HEK293 (cell line): ENCODE data around the gene SH3GL2.

ENCODE experiments used
- CTCF ChIA-PET: fragments of 350-600 bp; formaldehyde crosslinking; extraction: SDS; loops from one replicate; lab custom pipeline; 2021; ENCODE audit warnings: antibody characterized with exemption; lab: Yijun Ruan, JAX
- POLR2A ChIA-PET: fragments of 300-600 bp; formaldehyde crosslinking; extraction: SDS; loops from one replicate; lab custom pipeline; 2020; ENCODE audit warnings: antibody characterized with exemption, inconsistent platforms; lab: Yijun Ruan, JAX
- H3K27ac ChIP-seq: fragments of 200-500 bp; sonication (Bioruptor generic); 2 replicates; pipeline ENCODE4 v1.5.1; 2014; ENCODE audit warnings: low read depth, low read length, control low read depth, inconsistent platforms; ENCODE audit errors: extremely low read depth
- H3K36me3 ChIP-seq, 2 experiments: fragments of 200-500 bp in 1 of 2; sonication (Bioruptor generic) in 1 of 2; 1 replicate in 1 of 2; 2 replicates in 1 of 2; pipeline ENCODE4 v1.5.1; 2014 to 2017; ENCODE audit warnings: inconsistent platforms in 2 of 2, low read length in 2 of 2; ENCODE audit not compliant: control insufficient read depth in 2 of 2, insufficient read depth in 1 of 2
- H3K4me1 ChIP-seq: fragments of 200-500 bp; sonication (Bioruptor generic); 2 replicates; pipeline ENCODE4 v1.5.1; 2014; ENCODE audit warnings: mild to moderate bottlenecking, low read length, inconsistent platforms; ENCODE audit not compliant: control insufficient read depth, insufficient read depth
- H3K4me3 ChIP-seq: 2 replicates; pipeline ENCODE4 v1.5.1; 2011; ENCODE audit warnings: low read depth, mild to moderate bottlenecking, control low read depth, low read length, moderate library complexity
- H3K9me3 ChIP-seq: fragments of 200-500 bp; sonication (Bioruptor generic); 2 replicates; pipeline ENCODE4 v1.5.1; 2014; ENCODE audit warnings: low read depth, low read length, inconsistent platforms; ENCODE audit not compliant: control insufficient read depth, insufficient read depth
- ATF2 ChIP-seq: fragments of 450-650 bp; formaldehyde crosslinking; IDR thresholded peaks from 2 replicates; pipeline ENCODE4 v1.5.1; 2016; ENCODE audit warnings: missing biosample characterization, missing genetic modification characterization, low read depth
- BCL11A ChIP-seq: fragments of 450-650 bp; formaldehyde crosslinking; IDR thresholded peaks from 2 replicates; pipeline ENCODE4 v1.5.1; 2016; ENCODE audit warnings: low read depth, missing biosample characterization, missing genetic modification characterization
- GLIS1 ChIP-seq: fragments of 450-650 bp; formaldehyde crosslinking; IDR thresholded peaks from 2 replicates; pipeline ENCODE4 v1.5.1; 2016; ENCODE audit warnings: missing biosample characterization, missing genetic modification characterization
- PRDM6 ChIP-seq: fragments of 450-650 bp; formaldehyde crosslinking; IDR thresholded peaks from 2 replicates; pipeline ENCODE4 v1.5.1; 2017; ENCODE audit warnings: missing biosample characterization, missing genetic modification characterization
- SCRT1 ChIP-seq: fragments of 450-650 bp; formaldehyde crosslinking; IDR thresholded peaks from 2 replicates; pipeline ENCODE4 v1.5.1; 2016; ENCODE audit warnings: missing biosample characterization, missing genetic modification characterization, borderline replicate concordance
- TRIM28 ChIP-seq: IDR thresholded peaks from 2 replicates; pipeline ENCODE4 v1.6.1; 2011; ENCODE audit warnings: low read length, control low read depth, borderline replicate concordance
- ZFP41 ChIP-seq: fragments of 450-650 bp; formaldehyde crosslinking; IDR thresholded peaks from 2 replicates; pipeline ENCODE4 v1.5.1; 2016; ENCODE audit warnings: missing biosample characterization, missing genetic modification characterization, borderline replicate concordance
- ZNF239 ChIP-seq: fragments of 450-650 bp; formaldehyde crosslinking; IDR thresholded peaks from 2 replicates; pipeline ENCODE4 v1.5.1; 2016; ENCODE audit warnings: missing biosample characterization, missing genetic modification characterization
- ZNF24 ChIP-seq: fragments of 450-650 bp; formaldehyde crosslinking; IDR thresholded peaks from 2 replicates; pipeline ENCODE4 v1.5.1; 2016; ENCODE audit warnings: missing biosample characterization, missing genetic modification characterization
- ZNF302 ChIP-seq: fragments of 450-650 bp; formaldehyde crosslinking; IDR thresholded peaks from 2 replicates; pipeline ENCODE4 v1.5.1; 2016; ENCODE audit warnings: missing biosample characterization, missing genetic modification characterization, low read depth
- ZNF341 ChIP-seq: fragments of 450-650 bp; formaldehyde crosslinking; IDR thresholded peaks from 2 replicates; pipeline ENCODE4; 2016; ENCODE audit warnings: low read depth, missing biosample characterization, missing genetic modification characterization
- ZNF426 ChIP-seq: fragments of 450-650 bp; formaldehyde crosslinking; IDR thresholded peaks from 2 replicates; pipeline ENCODE4 v1.5.1; 2017; ENCODE audit warnings: missing biosample characterization, missing genetic modification characterization, mild to moderate bottlenecking, inconsistent platforms, moderate library complexity
- ZNF555 ChIP-seq: fragments of 450-650 bp; formaldehyde crosslinking; conservative IDR thresholded peaks from 2 replicates; pipeline ENCODE4 v1.5.1; 2017; ENCODE audit warnings: missing biosample characterization, mild to moderate bottlenecking, missing genetic modification characterization, inconsistent platforms
- ZNF621 ChIP-seq: fragments of 450-650 bp; formaldehyde crosslinking; IDR thresholded peaks from 2 replicates; pipeline ENCODE4 v1.5.1; 2017; ENCODE audit warnings: missing biosample characterization, missing genetic modification characterization
- ZNF660 ChIP-seq: fragments of 450-650 bp; IDR thresholded peaks from 2 replicates; pipeline ENCODE4 v1.5.1; 2018; ENCODE audit warnings: missing biosample characterization, mild to moderate bottlenecking, missing genetic modification characterization
- ZNF670 ChIP-seq: fragments of 450-650 bp; formaldehyde crosslinking; IDR thresholded peaks from 2 replicates; pipeline ENCODE4 v1.5.1; 2016; ENCODE audit warnings: missing biosample characterization, missing genetic modification characterization, low read depth
- ZNF701 ChIP-seq: fragments of 450-650 bp; formaldehyde crosslinking; IDR thresholded peaks from 2 replicates; pipeline ENCODE4 v1.5.1; 2016; ENCODE audit warnings: missing biosample characterization, missing genetic modification characterization
- ZNF776 ChIP-seq: fragments of 450-650 bp; formaldehyde crosslinking; IDR thresholded peaks from 2 replicates; pipeline ENCODE4 v1.5.0; 2017; ENCODE audit warnings: missing biosample characterization, missing genetic modification characterization, borderline replicate concordance
- TF ChIP-seq, protein P1 (sequence below): fragments of 450-650 bp; formaldehyde crosslinking; IDR thresholded peaks from 2 replicates; pipeline ENCODE4 v1.5.1; 2017; ENCODE audit warnings: missing biosample characterization, mild to moderate bottlenecking, missing genetic modification characterization, moderate library complexity
- TF ChIP-seq, protein P2 (sequence below): fragments of 450-650 bp; formaldehyde crosslinking; IDR thresholded peaks from 2 replicates; pipeline ENCODE4 v1.5.1; 2017; ENCODE audit warnings: missing biosample characterization, missing genetic modification characterization
- TF ChIP-seq, protein P3 (sequence below): fragments of 450-650 bp; formaldehyde crosslinking; IDR thresholded peaks from 2 replicates; pipeline ENCODE4 v1.5.1; 2016; ENCODE audit warnings: missing biosample characterization, missing genetic modification characterization

Gene SH3GL2

GRCh38 chr9:17658237-17658636 lies 79.4 kb downstream of the SH3GL2 start:
- H3K9me3 ChIP-seq: no peaks in the 10 kb centered on the region
- CTCF ChIA-PET: no interaction called here
- POLR2A ChIA-PET: no interaction called here
- no peaks in the 10 kb centered on the region for H3K36me3 ChIP-seq
- no peaks in the 10 kb centered on the region for H3K4me1 ChIP-seq
- H3K4me3 ChIP-seq: no peak overlapping the region
- TF ChIP-seq BCL11A (tag by site-specific recombination): no peak
- H3K27ac ChIP-seq: no peak overlapping the region

DNA sequence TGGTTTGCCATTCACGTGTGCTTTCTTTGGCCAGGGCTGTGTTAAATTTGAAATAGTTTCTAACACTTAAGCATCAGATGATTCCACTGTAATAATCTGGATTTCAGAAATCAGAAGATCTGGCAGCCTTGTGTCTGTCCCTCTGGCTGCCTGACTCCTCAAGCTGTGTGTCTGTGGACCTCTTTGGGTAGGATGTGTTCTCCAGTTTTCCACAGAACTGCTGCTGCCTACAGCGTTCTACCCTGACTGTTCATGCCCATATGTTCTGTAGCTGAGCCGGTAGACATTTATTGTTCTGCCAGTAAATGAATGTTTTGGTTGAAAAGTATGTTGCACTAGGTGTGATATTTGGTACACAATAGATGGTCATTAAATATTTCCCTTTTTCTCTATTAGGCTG lies 81.3 kb downstream of the SH3GL2 start:
- TF ChIP-seq ZNF239 (tag by site-specific recombination): no peak
- no peak for TF ChIP-seq ZNF24
- Histone ChIP-seq H3K9me3 (no peaks in the 10 kb centered on the region), H3K4me3 (no peak overlapping the region), H3K4me1 (no peaks in the 10 kb centered on the region), H3K36me3 (no peaks in the 10 kb centered on the region), H3K27ac (no peak overlapping the region)
- CTCF ChIA-PET: no interaction called here
- POLR2A ChIA-PET: no interaction called here

DNA sequence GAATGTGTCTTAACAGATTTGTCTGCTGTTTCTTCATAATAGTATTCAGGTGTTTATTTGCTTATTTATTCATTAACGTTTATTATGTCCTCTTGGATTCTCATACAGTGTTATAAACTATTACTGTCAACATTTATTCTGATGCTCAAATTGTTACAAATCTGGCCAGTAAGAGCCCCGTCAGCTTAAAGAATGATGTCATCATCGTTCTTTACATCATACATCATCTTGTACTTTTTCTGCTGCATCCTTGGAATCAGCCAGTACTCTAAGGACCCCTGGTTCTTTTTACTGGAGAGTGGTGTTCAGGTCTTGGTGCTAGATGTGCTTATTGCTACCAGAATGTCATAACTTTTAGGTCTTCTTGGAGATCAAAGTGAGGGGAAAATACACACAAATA lies 86.6 kb downstream of the SH3GL2 start:
- ChIA-PET POLR2A (no interaction called here), CTCF (interaction anchor here (0.7 kb wide), 1 partner anchor 417 kb away, joined by 4 read pairs; no protein-coding TSS in a partner anchor)
- Histone ChIP-seq H3K4me3 (no peak overlapping the region), H3K27ac (no peak overlapping the region), H3K4me1 (no peaks in the 10 kb centered on the region), H3K36me3 (no peaks in the 10 kb centered on the region), H3K9me3 (no peaks in the 10 kb centered on the region)
- peak; percentile 66; the same call in 1 of the 2 replicates for TF ChIP-seq ATF2 (tag by site-specific recombination)
- TF ChIP-seq, protein P1, sequence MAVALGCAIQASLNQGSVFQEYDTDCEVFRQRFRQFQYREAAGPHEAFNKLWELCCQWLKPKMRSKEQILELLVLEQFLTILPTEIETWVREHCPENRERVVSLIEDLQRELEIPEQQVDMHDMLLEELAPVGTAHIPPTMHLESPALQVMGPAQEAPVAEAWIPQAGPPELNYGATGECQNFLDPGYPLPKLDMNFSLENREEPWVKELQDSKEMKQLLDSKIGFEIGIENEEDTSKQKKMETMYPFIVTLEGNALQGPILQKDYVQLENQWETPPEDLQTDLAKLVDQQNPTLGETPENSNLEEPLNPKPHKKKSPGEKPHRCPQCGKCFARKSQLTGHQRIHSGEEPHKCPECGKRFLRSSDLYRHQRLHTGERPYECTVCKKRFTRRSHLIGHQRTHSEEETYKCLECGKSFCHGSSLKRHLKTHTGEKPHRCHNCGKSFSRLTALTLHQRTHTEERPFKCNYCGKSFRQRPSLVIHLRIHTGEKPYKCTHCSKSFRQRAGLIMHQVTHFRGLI (tag by site-specific recombination): no peak

DNA sequence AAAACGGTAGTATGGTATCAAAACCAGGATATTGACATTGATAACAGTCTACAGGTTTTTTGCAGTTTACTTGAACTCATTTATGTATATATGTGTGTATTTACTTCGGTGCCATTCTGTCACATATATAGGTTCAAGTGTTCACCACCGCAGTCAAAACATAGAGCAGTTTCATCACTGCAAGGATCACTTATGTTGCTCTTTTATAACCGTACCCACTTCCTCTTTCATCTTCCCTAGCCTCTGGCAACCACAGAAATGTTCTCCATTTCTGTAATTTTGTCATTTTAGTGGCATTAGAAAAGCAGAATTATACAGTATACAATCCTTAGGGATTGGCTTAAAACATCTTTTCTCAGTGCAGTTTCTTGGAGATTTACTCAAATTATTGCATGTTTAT lies 90.3 kb downstream of the SH3GL2 start:
- CTCF ChIA-PET: no interaction called here
- TF ChIP-seq ZNF341 (tag by site-specific recombination) (no peak), GLIS1 (tag by site-specific recombination) (no peak), ZNF776 (no peak), SCRT1 (tag by site-specific recombination) (no peak), ZNF660 (tag by site-specific recombination) (no peak), ZNF555 (tag by site-specific recombination) (no peak), ZNF670 (tag by site-specific recombination) (no peak), ZNF621 (tag by site-specific recombination) (no peak), ZNF426 (tag by site-specific recombination) (no peak), PRDM6 (tag by site-specific recombination) (no peak), ZNF302 (tag by site-specific recombination) (no peak), ZNF701 (tag by site-specific recombination) (no peak), TRIM28 (no peak), ZFP41 (tag by site-specific recombination) (no peak)
- TF ChIP-seq, protein P2, sequence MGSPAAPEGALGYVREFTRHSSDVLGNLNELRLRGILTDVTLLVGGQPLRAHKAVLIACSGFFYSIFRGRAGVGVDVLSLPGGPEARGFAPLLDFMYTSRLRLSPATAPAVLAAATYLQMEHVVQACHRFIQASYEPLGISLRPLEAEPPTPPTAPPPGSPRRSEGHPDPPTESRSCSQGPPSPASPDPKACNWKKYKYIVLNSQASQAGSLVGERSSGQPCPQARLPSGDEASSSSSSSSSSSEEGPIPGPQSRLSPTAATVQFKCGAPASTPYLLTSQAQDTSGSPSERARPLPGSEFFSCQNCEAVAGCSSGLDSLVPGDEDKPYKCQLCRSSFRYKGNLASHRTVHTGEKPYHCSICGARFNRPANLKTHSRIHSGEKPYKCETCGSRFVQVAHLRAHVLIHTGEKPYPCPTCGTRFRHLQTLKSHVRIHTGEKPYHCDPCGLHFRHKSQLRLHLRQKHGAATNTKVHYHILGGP: no peak
- TF ChIP-seq, protein P3, sequence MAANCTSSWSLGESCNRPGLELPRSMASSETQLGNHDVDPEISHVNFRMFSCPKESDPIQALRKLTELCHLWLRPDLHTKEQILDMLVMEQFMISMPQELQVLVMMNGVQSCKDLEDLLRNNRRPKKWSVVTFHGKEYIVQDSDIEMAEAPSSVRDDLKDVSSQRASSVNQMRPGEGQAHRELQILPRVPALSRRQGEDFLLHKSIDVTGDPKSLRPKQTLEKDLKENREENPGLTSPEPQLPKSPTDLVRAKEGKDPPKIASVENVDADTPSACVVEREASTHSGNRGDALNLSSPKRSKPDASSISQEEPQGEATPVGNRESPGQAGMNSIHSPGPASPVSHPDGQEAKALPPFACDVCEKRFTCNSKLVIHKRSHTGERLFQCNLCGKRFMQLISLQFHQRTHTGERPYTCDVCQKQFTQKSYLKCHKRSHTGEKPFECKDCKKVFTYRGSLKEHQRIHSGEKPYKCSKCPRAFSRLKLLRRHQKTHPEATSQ (tag by site-specific recombination): no peak

More for the DNA sequence above, 90.3 kb downstream of the SH3GL2 start:
- no peaks in the 10 kb centered on the region for H3K4me1 ChIP-seq
- no peaks in the 10 kb centered on the region for H3K9me3 ChIP-seq
- POLR2A ChIA-PET: no interaction called here
- no peak overlapping the region for H3K4me3 ChIP-seq
- H3K27ac ChIP-seq: no peak overlapping the region
- H3K36me3 ChIP-seq: no peaks in the 10 kb centered on the region
